ENCODE data around the gene MOB3A. TPM values are rescaled to one million over a fixed set of nuclear protein-coding genes. Genes with fewer than 3 reads are reported as not detected.

MOB3A gene
- total and polyA plus RNA-seq, 10 of the 15 experiments (the other 5 are each of a cell fraction or from before 2014, with no cell fraction given), result 7.5 to 229 (median 79.4) TPM

GRCh38 chr19:2061495-2062388 lies 34.4 kb downstream of the MOB3A start (continued):
- peak; percentile 31; the same call in 1 of the 2 replicates for TF ChIP-seq RAD21 (IDR thresholded peaks at IDR 0.05; ENCODE audit: insufficient read depth, low read depth, low read length)
- TF ChIP-seq DPF2 (IDR thresholded peaks at IDR 0.05), result no peak; the same call in none of the 2 replicates
- peak; percentile 27 for TF ChIP-seq NR2C1 (IDR thresholded peaks at IDR 0.05)
- TF ChIP-seq SUPT20H (IDR thresholded peaks at IDR 0.05; ENCODE audit: borderline replicate concordance, control insufficient read depth, low read depth, low read length), result no peak
- TF ChIP-seq SREBF1 (IDR thresholded peaks at IDR 0.05; ENCODE audit: low read length), result no peak
- peak; percentile 55; the same call in 1 of the 2 replicates for TF ChIP-seq LARP7 (IDR thresholded peaks at IDR 0.05)
- TF ChIP-seq SKIL (IDR thresholded peaks at IDR 0.05; ENCODE audit: low read depth, poor library complexity, severe bottlenecking), result no peak
- no peak for TF ChIP-seq ESRRA (IDR thresholded peaks at IDR 0.05; ENCODE audit: low read length)
- TF ChIP-seq, protein P1, sequence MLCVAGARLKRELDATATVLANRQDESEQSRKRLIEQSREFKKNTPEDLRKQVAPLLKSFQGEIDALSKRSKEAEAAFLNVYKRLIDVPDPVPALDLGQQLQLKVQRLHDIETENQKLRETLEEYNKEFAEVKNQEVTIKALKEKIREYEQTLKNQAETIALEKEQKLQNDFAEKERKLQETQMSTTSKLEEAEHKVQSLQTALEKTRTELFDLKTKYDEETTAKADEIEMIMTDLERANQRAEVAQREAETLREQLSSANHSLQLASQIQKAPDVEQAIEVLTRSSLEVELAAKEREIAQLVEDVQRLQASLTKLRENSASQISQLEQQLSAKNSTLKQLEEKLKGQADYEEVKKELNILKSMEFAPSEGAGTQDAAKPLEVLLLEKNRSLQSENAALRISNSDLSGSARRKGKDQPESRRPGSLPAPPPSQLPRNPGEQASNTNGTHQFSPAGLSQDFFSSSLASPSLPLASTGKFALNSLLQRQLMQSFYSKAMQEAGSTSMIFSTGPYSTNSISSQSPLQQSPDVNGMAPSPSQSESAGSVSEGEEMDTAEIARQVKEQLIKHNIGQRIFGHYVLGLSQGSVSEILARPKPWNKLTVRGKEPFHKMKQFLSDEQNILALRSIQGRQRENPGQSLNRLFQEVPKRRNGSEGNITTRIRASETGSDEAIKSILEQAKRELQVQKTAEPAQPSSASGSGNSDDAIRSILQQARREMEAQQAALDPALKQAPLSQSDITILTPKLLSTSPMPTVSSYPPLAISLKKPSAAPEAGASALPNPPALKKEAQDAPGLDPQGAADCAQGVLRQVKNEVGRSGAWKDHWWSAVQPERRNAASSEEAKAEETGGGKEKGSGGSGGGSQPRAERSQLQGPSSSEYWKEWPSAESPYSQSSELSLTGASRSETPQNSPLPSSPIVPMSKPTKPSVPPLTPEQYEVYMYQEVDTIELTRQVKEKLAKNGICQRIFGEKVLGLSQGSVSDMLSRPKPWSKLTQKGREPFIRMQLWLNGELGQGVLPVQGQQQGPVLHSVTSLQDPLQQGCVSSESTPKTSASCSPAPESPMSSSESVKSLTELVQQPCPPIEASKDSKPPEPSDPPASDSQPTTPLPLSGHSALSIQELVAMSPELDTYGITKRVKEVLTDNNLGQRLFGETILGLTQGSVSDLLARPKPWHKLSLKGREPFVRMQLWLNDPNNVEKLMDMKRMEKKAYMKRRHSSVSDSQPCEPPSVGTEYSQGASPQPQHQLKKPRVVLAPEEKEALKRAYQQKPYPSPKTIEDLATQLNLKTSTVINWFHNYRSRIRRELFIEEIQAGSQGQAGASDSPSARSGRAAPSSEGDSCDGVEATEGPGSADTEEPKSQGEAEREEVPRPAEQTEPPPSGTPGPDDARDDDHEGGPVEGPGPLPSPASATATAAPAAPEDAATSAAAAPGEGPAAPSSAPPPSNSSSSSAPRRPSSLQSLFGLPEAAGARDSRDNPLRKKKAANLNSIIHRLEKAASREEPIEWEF (IDR thresholded peaks at IDR 0.05; ENCODE audit: insufficient replicate concordance, low read depth, low read length), result no peak
- TF ChIP-seq CHD2 (IDR thresholded peaks at IDR 0.05; ENCODE audit: borderline replicate concordance, low read depth, low read length), result peak; percentile 61; the same call in 1 of the 2 replicates
- TF ChIP-seq E2F8 (IDR thresholded peaks at IDR 0.05; ENCODE audit: low read depth, partially characterized antibody), result no peak
- no peak for TF ChIP-seq STAT1 (conservative IDR thresholded peaks at IDR 0.05)
- TF ChIP-seq TCF7 (IDR thresholded peaks at IDR 0.05; ENCODE audit: borderline replicate concordance), result no peak
- peak; percentile 94 for TF ChIP-seq MXI1 (IDR thresholded peaks at IDR 0.05; ENCODE audit: low read depth, low read length)

Measured in GM12878 (cell line).